Endodermal cell (in vitro differentiated cells): Measurements from ENCODE around the gene GNAO1. TPM values are rescaled to one million over a fixed set of nuclear protein-coding genes. Genes with fewer than 3 reads are reported as not detected.
A peak's percentile ranks its signal among the peaks of the same experiment; 100 is the strongest.

ENCODE experiments used
- DNase-seq: peaks from one replicate; pipeline ENCODE4 v3.0.0-alpha.2; 2017
- H3K27ac ChIP-seq: 2 replicates; pipeline ENCODE4 v1.5.1; 2013; ENCODE audit warnings: mild to moderate bottlenecking, low read depth, low read length, moderate library complexity
- H3K27me3 ChIP-seq: 2 replicates; pipeline ENCODE4 v1.6.1; 2013; ENCODE audit warnings: mild to moderate bottlenecking, low read length, moderate library complexity; ENCODE audit not compliant: insufficient read depth, control insufficient read depth, poor library complexity, severe bottlenecking
- H3K36me3 ChIP-seq: 2 replicates; pipeline ENCODE4 v1.7.0; 2013; ENCODE audit warnings: mild to moderate bottlenecking, low read length, moderate library complexity; ENCODE audit not compliant: control insufficient read depth, insufficient read depth
- H3K4me1 ChIP-seq: one replicate; pipeline ENCODE4 v1.7.0; 2013; ENCODE audit warnings: low read length; ENCODE audit not compliant: control insufficient read depth, insufficient read depth
- H3K4me3 ChIP-seq: 2 replicates; pipeline ENCODE4 v1.5.1; 2013; ENCODE audit warnings: mild to moderate bottlenecking, low read length, moderate library complexity
- H3K9ac ChIP-seq: 2 replicates; pipeline ENCODE4 v1.6.1; 2013; ENCODE audit warnings: mild to moderate bottlenecking, low read length, moderate library complexity; ENCODE audit not compliant: poor library complexity, severe bottlenecking; ENCODE audit errors: extremely low read depth
- H3K9me3 ChIP-seq: 2 replicates; pipeline ENCODE4 v1.6.1; 2013; ENCODE audit warnings: mild to moderate bottlenecking, low read length, moderate library complexity; ENCODE audit not compliant: control insufficient read depth
- H3K27ac Mint-ChIP-seq: 2 replicates; pipeline ENCODE4 v1.8.0; 2020; ENCODE audit warnings: mixed read lengths
- H3K27me3 Mint-ChIP-seq: 2 replicates; pipeline ENCODE4 v1.8.0; 2021; ENCODE audit warnings: mild to moderate bottlenecking, mixed read lengths; ENCODE audit not compliant: insufficient read depth
- H3K36me3 Mint-ChIP-seq: 2 replicates; pipeline ENCODE4 v1.8.0; 2020; ENCODE audit warnings: low read depth, mixed read lengths
- H3K4me1 Mint-ChIP-seq: 2 replicates; pipeline ENCODE4 v1.8.0; 2020; ENCODE audit warnings: mixed read lengths
- H3K4me3 Mint-ChIP-seq: 2 replicates; pipeline ENCODE4 v1.8.0; 2020; ENCODE audit warnings: mild to moderate bottlenecking, moderate library complexity, mixed read lengths
- H3K9me3 Mint-ChIP-seq: 2 replicates; pipeline ENCODE4 v1.8.0; 2020; ENCODE audit warnings: mild to moderate bottlenecking, mixed read lengths
- WGBS, 2 experiments: methylation state at CpG; one replicate each; pipeline versions ENCODE4 v1.1.5 to v1.1.7; 2013; ENCODE audit warnings: missing lambda C conversion rate in 2 of 2, mixed read lengths in 1 of 2; ENCODE audit not compliant: insufficient coverage in 1 of 2, insufficient read length in 1 of 2; 5-methylcytosine and 5-hydroxymethylcytosine counted together
- total RNA-seq, 2 donors: library from RNA; stranded (reverse); fragmentation: NEBNext Ultra II Directional in 1 of 2; extraction: Animal tissue kit (Norgen Biotek cat#: 25700) in 1 of 2; gene quantifications; 2 replicates in 1 of 2; 3 replicates in 1 of 2; pipeline ENCODE4 v1.2.1, GENCODE V29; 2021
- TF ChIP-seq, protein P1 (sequence below): fragments of 200-600 bp; sonication (generic); conservative IDR thresholded peaks from 2 replicates; pipeline ENCODE4 v1.5.0; 2021; ENCODE audit warnings: antibody characterized with exemption, mild to moderate bottlenecking

Gene GNAO1
- total RNA-seq, 2 donors from 2014 or later = 2.7 to 7.1 TPM

DNA sequence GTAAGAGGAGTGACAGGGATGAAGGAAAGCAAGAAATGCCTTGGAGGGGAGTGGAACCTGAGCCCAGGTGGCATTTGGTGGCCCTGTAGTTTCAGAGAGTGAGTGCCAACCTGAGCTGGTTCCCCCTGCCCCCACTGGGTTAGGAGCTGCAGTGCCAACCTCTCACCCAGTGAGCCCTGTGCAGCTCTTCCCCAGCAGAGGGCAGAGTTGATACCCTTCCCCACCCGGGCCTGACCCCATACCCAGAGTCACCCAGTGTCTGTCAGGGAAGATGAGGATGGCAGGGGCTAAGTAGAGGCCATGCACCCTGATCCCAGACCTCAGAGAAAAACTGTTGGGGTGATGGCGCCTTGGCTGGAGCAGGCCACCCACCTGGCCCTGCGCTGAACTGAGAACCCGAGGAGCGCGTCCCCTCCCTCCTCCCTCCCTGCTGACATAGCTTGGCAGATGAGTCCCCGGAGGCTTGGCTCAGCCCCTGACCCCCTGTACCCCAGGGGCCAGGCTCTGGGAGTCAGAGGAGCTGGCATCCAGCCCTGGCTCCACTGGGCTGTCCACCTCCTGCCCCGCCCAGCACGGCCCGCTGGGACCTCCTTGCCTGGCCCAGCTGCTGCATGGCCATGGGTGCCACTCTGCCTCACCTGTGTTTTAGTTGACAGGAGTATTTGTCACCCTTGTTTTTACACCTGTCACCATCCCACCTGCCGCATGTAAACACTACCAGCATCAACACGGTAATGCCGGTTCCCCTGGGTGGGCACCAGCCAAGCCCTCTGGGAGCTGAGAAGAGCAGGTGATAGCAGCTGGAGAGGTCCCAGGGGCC, 120.1 kb downstream of the GNAO1 start:
- Histone ChIP-seq H3K27me3 (no peaks in the 10 kb centered on the region), H3K4me1 (peaks cover 8% of the 10 kb centered on the region), H3K27ac (no peak overlapping the region), H3K9ac (no peak overlapping the region), H3K4me3 (no peak overlapping the region), H3K36me3 (no peaks in the 10 kb centered on the region), H3K9me3 (no peaks in the 10 kb centered on the region)
- TF ChIP-seq, protein P1, sequence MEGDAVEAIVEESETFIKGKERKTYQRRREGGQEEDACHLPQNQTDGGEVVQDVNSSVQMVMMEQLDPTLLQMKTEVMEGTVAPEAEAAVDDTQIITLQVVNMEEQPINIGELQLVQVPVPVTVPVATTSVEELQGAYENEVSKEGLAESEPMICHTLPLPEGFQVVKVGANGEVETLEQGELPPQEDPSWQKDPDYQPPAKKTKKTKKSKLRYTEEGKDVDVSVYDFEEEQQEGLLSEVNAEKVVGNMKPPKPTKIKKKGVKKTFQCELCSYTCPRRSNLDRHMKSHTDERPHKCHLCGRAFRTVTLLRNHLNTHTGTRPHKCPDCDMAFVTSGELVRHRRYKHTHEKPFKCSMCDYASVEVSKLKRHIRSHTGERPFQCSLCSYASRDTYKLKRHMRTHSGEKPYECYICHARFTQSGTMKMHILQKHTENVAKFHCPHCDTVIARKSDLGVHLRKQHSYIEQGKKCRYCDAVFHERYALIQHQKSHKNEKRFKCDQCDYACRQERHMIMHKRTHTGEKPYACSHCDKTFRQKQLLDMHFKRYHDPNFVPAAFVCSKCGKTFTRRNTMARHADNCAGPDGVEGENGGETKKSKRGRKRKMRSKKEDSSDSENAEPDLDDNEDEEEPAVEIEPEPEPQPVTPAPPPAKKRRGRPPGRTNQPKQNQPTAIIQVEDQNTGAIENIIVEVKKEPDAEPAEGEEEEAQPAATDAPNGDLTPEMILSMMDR = peak; percentile 69
- Mint-ChIP-seq H3K27ac (no peak overlapping the region), H3K27me3 (peaks cover 12% of the 10 kb centered on the region), H3K4me1 (peaks cover 5% of the 10 kb centered on the region), H3K4me3 (no peak overlapping the region), H3K9me3 (no peaks in the 10 kb centered on the region), H3K36me3 (no peaks in the 10 kb centered on the region)
- 94 to 100% methylated on average over 2 to 13 of the region's 13 CpGs for WGBS, 2 experiments
- DNase-seq = peak; percentile 67

DNA sequence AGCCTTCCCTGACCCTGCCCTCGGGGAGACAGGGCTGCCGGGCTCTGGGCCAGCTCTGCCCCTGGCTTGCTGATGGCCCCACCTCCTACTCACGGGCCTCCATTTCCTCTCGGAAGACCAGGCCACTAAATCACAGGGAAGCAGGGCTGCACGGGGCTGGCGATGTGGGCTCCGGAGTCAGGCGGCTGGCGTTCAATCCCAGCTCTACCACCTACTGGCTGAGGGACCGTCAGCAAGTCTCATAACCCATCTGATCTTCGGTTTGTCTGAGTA, 120.7 kb downstream of the GNAO1 start:
- H3K9me3 Mint-ChIP-seq = no peaks in the 10 kb centered on the region
- no peak overlapping the region for H3K27ac Mint-ChIP-seq
- no peak overlapping the region for H3K4me3 ChIP-seq

DNA sequence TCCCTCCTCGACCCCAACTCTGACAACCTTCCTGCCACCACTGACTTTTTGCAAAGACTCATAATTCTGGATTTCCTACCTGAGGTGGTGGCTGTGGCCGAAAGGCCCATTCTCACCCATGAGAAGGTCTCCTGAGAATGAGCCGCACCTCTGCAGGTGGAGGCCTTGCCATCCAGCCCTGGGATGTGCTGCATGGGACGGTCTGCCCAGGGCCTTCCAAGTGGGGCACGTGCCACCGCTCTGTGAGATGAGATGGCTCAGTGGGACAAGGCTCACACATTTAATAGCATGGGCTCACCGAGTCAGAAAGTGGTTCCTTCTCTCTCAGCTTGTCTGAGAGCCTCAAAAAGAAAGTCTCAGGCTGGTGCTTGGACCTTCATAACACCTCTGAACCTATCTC, 121.3 kb downstream of the GNAO1 start:
- no peak overlapping the region for H3K9ac ChIP-seq
- TF ChIP-seq, protein P1 = no peak
- DNase-seq = no peak
- H3K9me3 ChIP-seq = no peaks in the 10 kb centered on the region
- H3K4me3 ChIP-seq = no peak overlapping the region
- Mint-ChIP-seq H3K9me3 (no peaks in the 10 kb centered on the region), H3K4me1 (no peaks in the 10 kb centered on the region), H3K27me3 (peaks cover 16% of the 10 kb centered on the region), H3K27ac (no peak overlapping the region), H3K36me3 (no peaks in the 10 kb centered on the region), H3K4me3 (no peak overlapping the region)
- WGBS, 2 experiments = 87 to 92% methylated on average over 5 to 7 of the region's 7 CpGs
- H3K36me3 ChIP-seq = no peaks in the 10 kb centered on the region
- no peak overlapping the region for H3K27ac ChIP-seq
- H3K27me3 ChIP-seq = peaks cover 8% of the 10 kb centered on the region
- no peaks in the 10 kb centered on the region for H3K4me1 ChIP-seq

More for the DNA sequence above, 120.7 kb downstream of the GNAO1 start:
- Mint-ChIP-seq H3K36me3 (no peaks in the 10 kb centered on the region), H3K4me3 (no peak overlapping the region), H3K27me3 (peaks cover 14% of the 10 kb centered on the region), H3K4me1 (no peaks in the 10 kb centered on the region)
- 91 to 100% methylated on average over 5 to 11 of the region's 11 CpGs for WGBS, 2 experiments
- H3K36me3 ChIP-seq = no peaks in the 10 kb centered on the region
- H3K4me1 ChIP-seq = peaks cover 3% of the 10 kb centered on the region
- peaks cover 2% of the 10 kb centered on the region for H3K27me3 ChIP-seq
- H3K9ac ChIP-seq = no peak overlapping the region
- no peak overlapping the region for H3K27ac ChIP-seq
- TF ChIP-seq, protein P1 = no peak
- no peaks in the 10 kb centered on the region for H3K9me3 ChIP-seq
- DNase-seq = no peak
